ENCODE data around the gene COX4I1.
"Not testable (repeated sequence)": the region's sequence is repeated elsewhere in the genome, so short reads cannot be mapped to it uniquely, and the experiment has no call there.

COX4I1 gene

GRCh38 chr16:85810097-85810741, 10.7 kb downstream of the COX4I1 start:
- TF ChIP-seq, protein P1, sequence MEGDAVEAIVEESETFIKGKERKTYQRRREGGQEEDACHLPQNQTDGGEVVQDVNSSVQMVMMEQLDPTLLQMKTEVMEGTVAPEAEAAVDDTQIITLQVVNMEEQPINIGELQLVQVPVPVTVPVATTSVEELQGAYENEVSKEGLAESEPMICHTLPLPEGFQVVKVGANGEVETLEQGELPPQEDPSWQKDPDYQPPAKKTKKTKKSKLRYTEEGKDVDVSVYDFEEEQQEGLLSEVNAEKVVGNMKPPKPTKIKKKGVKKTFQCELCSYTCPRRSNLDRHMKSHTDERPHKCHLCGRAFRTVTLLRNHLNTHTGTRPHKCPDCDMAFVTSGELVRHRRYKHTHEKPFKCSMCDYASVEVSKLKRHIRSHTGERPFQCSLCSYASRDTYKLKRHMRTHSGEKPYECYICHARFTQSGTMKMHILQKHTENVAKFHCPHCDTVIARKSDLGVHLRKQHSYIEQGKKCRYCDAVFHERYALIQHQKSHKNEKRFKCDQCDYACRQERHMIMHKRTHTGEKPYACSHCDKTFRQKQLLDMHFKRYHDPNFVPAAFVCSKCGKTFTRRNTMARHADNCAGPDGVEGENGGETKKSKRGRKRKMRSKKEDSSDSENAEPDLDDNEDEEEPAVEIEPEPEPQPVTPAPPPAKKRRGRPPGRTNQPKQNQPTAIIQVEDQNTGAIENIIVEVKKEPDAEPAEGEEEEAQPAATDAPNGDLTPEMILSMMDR (IDR thresholded peaks at IDR 0.05; ENCODE audit: insufficient read depth, low read length, poor library complexity, severe bottlenecking): no peak
- DNase-seq (ENCODE audit: extremely low read depth, insufficient read length): no peak
- peaks cover 11% of the 10 kb centered on the region for H3K36me3 ChIP-seq (ENCODE audit: control insufficient read depth, insufficient read depth, low read length)
- H3K4me3 ChIP-seq (replicated peaks; ENCODE audit: low read depth, low read length): no peak overlapping the region
- no peaks in the 10 kb centered on the region for H3K27me3 ChIP-seq (replicated peaks; ENCODE audit: control insufficient read depth, insufficient read depth, low read length)

DNA sequence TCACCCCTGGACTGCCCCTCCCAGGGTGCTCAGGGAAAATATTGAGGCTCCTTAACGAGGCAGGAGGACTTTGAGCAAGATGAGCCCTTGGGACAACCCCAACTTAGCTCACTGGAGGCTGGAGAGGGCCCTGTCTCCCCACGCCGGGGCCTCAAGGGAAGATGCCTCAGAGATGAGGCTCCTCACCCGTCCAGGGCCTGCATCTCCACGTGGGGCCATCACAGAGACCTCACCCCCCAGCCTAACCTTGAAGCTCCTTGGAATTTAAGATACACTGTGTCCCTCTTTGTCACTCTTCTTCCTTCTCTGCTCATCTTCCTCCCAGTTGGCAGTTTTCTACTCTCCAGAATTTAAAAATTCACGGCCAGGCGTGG, 11.2 kb downstream of the COX4I1 start:
- peaks cover 7% of the 10 kb centered on the region for H3K36me3 ChIP-seq (ENCODE audit: control insufficient read depth, insufficient read depth, low read length)
- TF ChIP-seq, protein P1 (IDR thresholded peaks at IDR 0.05; ENCODE audit: insufficient read depth, low read length, poor library complexity, severe bottlenecking): no peak
- no peaks in the 10 kb centered on the region for H3K27me3 ChIP-seq (replicated peaks; ENCODE audit: control insufficient read depth, insufficient read depth, low read length)
- no peak for DNase-seq (ENCODE audit: extremely low read depth, insufficient read length)
- H3K4me3 ChIP-seq (replicated peaks; ENCODE audit: low read depth, low read length): no peak overlapping the region

- TF ChIP-seq, protein P1 (IDR thresholded peaks at IDR 0.05; ENCODE audit: insufficient read depth, low read length, poor library complexity, severe bottlenecking): no peak
- no peak for DNase-seq (ENCODE audit: extremely low read depth, insufficient read length)
- H3K36me3 ChIP-seq (ENCODE audit: control insufficient read depth, insufficient read depth, low read length): no peaks in the 10 kb centered on the region
- no peak overlapping the region for H3K4me3 ChIP-seq (replicated peaks; ENCODE audit: low read depth, low read length)
- H3K27me3 ChIP-seq (replicated peaks; ENCODE audit: control insufficient read depth, insufficient read depth, low read length): no peaks in the 10 kb centered on the region
Measured at GRCh38 chr16:85812031-85812807, 12.7 kb downstream of the COX4I1 start.

DNA sequence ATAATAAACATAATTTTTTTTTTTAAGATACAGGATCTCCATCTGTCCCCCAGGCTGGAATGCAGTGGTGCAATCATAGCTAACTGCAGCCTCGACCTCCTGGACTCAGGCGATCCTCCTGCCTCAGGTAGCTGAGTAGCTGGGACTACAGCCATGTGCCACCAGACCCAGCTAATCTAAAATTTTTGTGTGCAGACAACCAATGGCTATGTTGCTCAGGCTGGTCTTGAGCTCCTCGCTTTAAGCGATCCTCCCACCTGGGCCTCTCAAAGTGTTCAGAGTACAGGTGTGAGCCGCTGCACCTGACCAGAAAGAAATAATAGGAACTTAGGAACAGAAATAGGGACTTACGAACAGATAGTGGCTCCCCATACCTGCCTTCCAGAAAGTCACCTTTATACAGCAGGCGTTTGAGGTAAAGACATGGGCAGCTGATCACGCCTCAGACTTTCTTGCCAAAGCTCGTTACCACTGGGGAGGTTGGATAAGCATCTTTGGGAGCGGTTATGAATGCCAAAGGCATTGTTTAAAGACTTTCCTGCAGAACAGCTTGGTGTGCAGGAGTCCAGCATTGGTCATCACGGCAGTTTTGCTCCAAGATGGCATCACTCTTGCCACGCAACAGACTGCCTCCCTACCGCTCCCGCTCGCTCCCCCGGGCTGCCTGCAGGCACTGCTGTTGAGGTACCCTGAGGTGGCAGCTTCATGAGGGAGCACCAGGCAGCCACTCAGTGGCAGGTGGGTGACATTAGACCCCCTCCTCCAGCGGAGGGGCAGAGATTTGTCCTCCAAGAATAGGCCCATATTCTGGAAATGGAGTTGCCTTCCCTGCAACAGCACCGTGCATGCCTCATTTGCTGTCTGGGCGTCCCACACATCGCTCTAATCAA, 13.6 kb downstream of the COX4I1 start:
- TF ChIP-seq, protein P1 (IDR thresholded peaks at IDR 0.05; ENCODE audit: insufficient read depth, low read length, poor library complexity, severe bottlenecking): no peak
- no peaks in the 10 kb centered on the region for H3K36me3 ChIP-seq (ENCODE audit: control insufficient read depth, insufficient read depth, low read length)
- no peak overlapping the region for H3K4me3 ChIP-seq (replicated peaks; ENCODE audit: low read depth, low read length)
- H3K27me3 ChIP-seq (replicated peaks; ENCODE audit: control insufficient read depth, insufficient read depth, low read length): no peaks in the 10 kb centered on the region
- DNase-seq (ENCODE audit: extremely low read depth, insufficient read length): no peak

- TF ChIP-seq, protein P1 (IDR thresholded peaks at IDR 0.05; ENCODE audit: insufficient read depth, low read length, poor library complexity, severe bottlenecking): no peak
- Histone ChIP-seq H3K27me3 (replicated peaks; ENCODE audit: control insufficient read depth, insufficient read depth, low read length) (no peaks in the 10 kb centered on the region), H3K4me3 (replicated peaks; ENCODE audit: low read depth, low read length) (no peak overlapping the region), H3K36me3 (ENCODE audit: control insufficient read depth, insufficient read depth, low read length) (no peaks in the 10 kb centered on the region)
- DNase-seq (ENCODE audit: extremely low read depth, insufficient read length): no peak
Measured at GRCh38 chr16:85816159-85816558, 16.7 kb downstream of the COX4I1 start.

- H3K36me3 ChIP-seq (ENCODE audit: control insufficient read depth, insufficient read depth, low read length); DNase-seq (ENCODE audit: extremely low read depth, insufficient read length); H3K4me3 ChIP-seq (replicated peaks; ENCODE audit: low read depth, low read length); H3K27me3 ChIP-seq (replicated peaks; ENCODE audit: control insufficient read depth, insufficient read depth, low read length): not testable (repeated sequence)
Measured at GRCh38 chr16:85817195-85817594, 17.7 kb downstream of the COX4I1 start.
